HEK293T (cell line): ENCODE measurements around the gene PDIK1L.

ENCODE experiments used
- BHLHE40 ChIP-seq: fragments of 450-650 bp; IDR thresholded peaks from 2 replicates; pipeline ENCODE4 v1.6.1; 2016; ENCODE audit warnings: mild to moderate bottlenecking, moderate library complexity, borderline replicate concordance
- FOXA1 ChIP-seq: fragments of 450-650 bp; IDR thresholded peaks from 2 replicates; pipeline ENCODE4 v1.6.1; 2016; ENCODE audit warnings: mild to moderate bottlenecking
- FOXK2 ChIP-seq: fragments of 450-650 bp; IDR thresholded peaks from 2 replicates; pipeline ENCODE4 v1.6.1; 2016; ENCODE audit warnings: mild to moderate bottlenecking
- SP1 ChIP-seq: fragments of 450-650 bp; IDR thresholded peaks from 2 replicates; pipeline ENCODE4 v1.6.1; 2017
- SUZ12 ChIP-seq: fragments of 450-650 bp; IDR thresholded peaks from 2 replicates; pipeline ENCODE4 v1.6.1; 2016; ENCODE audit warnings: mild to moderate bottlenecking

DNA sequence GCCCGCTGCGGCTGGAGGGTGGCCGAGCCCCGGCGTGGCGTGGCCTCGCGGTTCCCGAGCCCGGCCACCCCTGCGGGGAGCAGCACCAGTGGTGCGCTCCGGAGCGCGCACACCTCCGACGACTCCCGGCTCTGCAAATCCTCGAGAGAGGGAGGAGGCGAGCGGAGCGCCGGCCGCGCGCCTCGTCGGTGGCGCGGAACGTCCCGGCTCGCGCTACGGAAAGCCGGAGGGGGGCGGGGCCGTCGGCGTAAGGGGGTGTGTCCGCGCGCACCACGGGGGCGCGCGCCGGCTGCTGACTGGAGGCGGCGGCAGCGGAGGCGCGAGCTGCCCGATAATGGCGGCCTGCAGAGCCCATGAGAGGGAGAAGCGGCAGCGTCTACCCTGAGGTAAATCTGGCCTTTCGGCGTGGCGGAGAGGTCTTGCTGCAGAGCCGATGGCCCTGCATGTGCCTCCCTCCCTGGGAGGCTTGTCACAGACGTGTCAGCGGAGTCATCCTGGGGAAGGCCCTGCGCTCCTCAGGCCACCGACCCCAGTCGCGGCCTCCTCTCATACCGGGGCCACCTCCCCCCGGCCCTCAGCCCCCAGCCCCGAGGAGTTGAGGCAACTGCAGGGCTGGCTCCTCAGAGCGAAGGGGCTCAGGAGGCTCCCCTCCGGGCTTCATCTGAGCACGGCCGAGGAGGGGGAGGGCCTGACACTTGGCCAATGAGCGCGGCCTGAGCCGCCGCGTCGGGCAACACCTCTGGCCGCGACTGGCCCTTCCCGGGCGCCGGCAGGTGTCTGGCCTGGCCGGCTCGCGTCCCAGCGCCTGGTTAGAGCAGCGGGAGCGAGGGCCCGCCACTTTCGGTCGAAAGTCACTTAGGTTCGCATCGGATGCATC is at the start of gene PDIK1L:
- no peak for TF ChIP-seq FOXA1
- TF ChIP-seq SP1, result no peak; the same call in 1 of the 2 replicates
- TF ChIP-seq BHLHE40, result no peak
- no peak for TF ChIP-seq FOXK2
- no peak for TF ChIP-seq SUZ12
